ENCODE data around the gene SLC25A30.

GRCh38 chr13:45368571-45368970, 49.6 kb downstream of the SLC25A30 start:
- TF ChIP-seq CTCF (IDR thresholded peaks at IDR 0.05; ENCODE audit: insufficient read depth, low read length) (no peak), GABPA (IDR thresholded peaks at IDR 0.05; ENCODE audit: low read depth) (no peak), POLR2AphosphoS5 (IDR thresholded peaks at IDR 0.05; ENCODE audit: low read depth) (no peak)
- TF ChIP-seq, protein P1, sequence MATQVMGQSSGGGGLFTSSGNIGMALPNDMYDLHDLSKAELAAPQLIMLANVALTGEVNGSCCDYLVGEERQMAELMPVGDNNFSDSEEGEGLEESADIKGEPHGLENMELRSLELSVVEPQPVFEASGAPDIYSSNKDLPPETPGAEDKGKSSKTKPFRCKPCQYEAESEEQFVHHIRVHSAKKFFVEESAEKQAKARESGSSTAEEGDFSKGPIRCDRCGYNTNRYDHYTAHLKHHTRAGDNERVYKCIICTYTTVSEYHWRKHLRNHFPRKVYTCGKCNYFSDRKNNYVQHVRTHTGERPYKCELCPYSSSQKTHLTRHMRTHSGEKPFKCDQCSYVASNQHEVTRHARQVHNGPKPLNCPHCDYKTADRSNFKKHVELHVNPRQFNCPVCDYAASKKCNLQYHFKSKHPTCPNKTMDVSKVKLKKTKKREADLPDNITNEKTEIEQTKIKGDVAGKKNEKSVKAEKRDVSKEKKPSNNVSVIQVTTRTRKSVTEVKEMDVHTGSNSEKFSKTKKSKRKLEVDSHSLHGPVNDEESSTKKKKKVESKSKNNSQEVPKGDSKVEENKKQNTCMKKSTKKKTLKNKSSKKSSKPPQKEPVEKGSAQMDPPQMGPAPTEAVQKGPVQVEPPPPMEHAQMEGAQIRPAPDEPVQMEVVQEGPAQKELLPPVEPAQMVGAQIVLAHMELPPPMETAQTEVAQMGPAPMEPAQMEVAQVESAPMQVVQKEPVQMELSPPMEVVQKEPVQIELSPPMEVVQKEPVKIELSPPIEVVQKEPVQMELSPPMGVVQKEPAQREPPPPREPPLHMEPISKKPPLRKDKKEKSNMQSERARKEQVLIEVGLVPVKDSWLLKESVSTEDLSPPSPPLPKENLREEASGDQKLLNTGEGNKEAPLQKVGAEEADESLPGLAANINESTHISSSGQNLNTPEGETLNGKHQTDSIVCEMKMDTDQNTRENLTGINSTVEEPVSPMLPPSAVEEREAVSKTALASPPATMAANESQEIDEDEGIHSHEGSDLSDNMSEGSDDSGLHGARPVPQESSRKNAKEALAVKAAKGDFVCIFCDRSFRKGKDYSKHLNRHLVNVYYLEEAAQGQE (IDR thresholded peaks at IDR 0.05; ENCODE audit: insufficient replicate concordance, low read depth): no peak

Measured in HL-60 (cell line).